Inferior parietal cortex (tissue), 1 donor: Measurements from ENCODE around the gene TSPAN15.

ENCODE experiments used
- DNase-seq: peaks from one replicate; pipeline ENCODE4 v3.0.0-alpha.2; 2016; ENCODE audit errors: extremely low spot score

Gene TSPAN15

DNA sequence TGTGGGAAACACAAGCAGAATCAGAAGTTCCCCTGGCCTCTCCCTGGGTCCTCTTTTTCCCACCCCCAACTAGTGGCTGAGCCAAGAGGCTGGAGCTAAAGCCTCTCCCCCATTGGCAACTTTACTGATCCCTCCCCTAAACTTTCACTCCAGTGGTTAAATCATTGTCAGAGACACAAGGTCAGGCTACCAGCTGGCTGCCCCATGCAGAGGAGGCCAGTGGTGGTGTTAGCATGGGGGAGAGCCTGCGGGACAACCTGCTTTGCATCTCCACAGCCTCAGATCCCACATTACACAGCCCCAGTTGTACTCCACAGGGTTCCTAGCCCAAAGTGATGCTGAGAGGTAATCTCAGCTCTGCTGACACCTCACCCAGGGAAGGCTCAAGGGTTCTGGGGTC, 101.0 kb downstream of the TSPAN15 start:
- DNase-seq, result no peak

- DNase-seq, result no peak
Observed at GRCh38 chr10:69553328-69553727, 102.1 kb downstream of the TSPAN15 start.

DNA sequence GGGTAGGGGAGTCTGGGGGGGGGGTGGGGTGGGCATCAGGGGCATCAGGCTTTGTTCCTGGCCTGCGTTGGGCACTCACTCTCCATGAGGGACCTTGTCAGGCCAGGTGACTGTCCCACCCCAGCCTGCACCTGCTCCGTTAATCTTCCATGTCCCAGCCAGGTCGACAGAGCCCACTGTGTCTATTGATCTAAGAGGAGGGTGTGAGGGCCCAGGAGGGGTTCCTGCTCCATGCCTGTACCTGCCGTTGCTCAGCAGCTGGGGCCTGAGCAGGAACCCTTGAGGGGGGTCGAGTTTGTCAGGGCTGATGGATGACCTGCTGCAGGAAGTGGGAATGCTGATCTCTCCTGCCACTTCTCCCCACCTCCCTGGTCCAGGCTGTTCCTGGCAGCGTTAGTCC, 103.3 kb downstream of the TSPAN15 start:
- no peak for DNase-seq
